H1 (cell line): ENCODE data around the gene ACER1. TPM values are rescaled to one million over a fixed set of nuclear protein-coding genes. Genes with fewer than 3 reads are reported as not detected.

ENCODE experiments used
- ASH2L ChIP-seq: fragments of 200-600, 300-600 bp; sonication (generic); IDR thresholded peaks from one replicate; pipeline ENCODE4 v1.7.1; 2017; ENCODE audit warnings: low read length
- BRCA1 ChIP-seq: IDR thresholded peaks from 2 replicates; pipeline ENCODE4 v1.6.1; 2012; ENCODE audit warnings: low read depth, low read length, improper control_type of control experiment
- CTBP2 ChIP-seq: IDR thresholded peaks from 2 replicates; pipeline ENCODE4 v1.7.0; 2011; ENCODE audit warnings: borderline replicate concordance, mild to moderate bottlenecking, moderate library complexity, mixed read lengths, low read length; ENCODE audit not compliant: insufficient read depth, insufficient read length
- EZH2 ChIP-seq: fragments of 200-600 bp; sonication (generic); IDR thresholded peaks from 2 replicates; pipeline ENCODE4 v1.7.1; 2012; ENCODE audit warnings: low read depth, mild to moderate bottlenecking, moderate library complexity, low read length, inconsistent platforms; ENCODE audit not compliant: severe bottlenecking
- GABPA ChIP-seq: IDR thresholded peaks from 2 replicates; pipeline ENCODE4 v1.6.1; 2011; ENCODE audit warnings: mild to moderate bottlenecking, low read length, moderate library complexity, borderline replicate concordance; ENCODE audit not compliant: insufficient read depth
- GTF2F1 ChIP-seq: IDR thresholded peaks from 2 replicates; pipeline ENCODE4 v1.6.1; 2012; ENCODE audit warnings: low read depth, low read length, improper control_type of control experiment, borderline replicate concordance
- HDAC2 ChIP-seq, 2 experiments: fragments of 300-600 bp in 1 of 2; sonication (generic) in 1 of 2; IDR thresholded peaks; 2 replicates each; pipeline ENCODE4 v1.6.1; 2011 to 2012; ENCODE audit warnings: low read depth in 2 of 2, low read length in 2 of 2, mild to moderate bottlenecking in 2 of 2, moderate library complexity in 2 of 2, borderline replicate concordance in 1 of 2, inconsistent platforms in 1 of 2
- JUND ChIP-seq: IDR thresholded peaks from 2 replicates; pipeline ENCODE4 v1.6.1; 2011; ENCODE audit warnings: mild to moderate bottlenecking, improper control_type of control experiment, low read length
- KDM1A ChIP-seq: fragments of 200-600, 300-600 bp; sonication (generic); IDR thresholded peaks from 2 replicates; pipeline ENCODE4 v1.7.1; 2016; ENCODE audit warnings: mild to moderate bottlenecking, low read length, borderline replicate concordance
- KDM5A ChIP-seq: fragments of 200-600 bp; IDR thresholded peaks from 2 replicates; pipeline ENCODE4 v1.7.1; 2012; ENCODE audit warnings: mild to moderate bottlenecking, low read length, inconsistent platforms, mixed read lengths
- MAFK ChIP-seq: IDR thresholded peaks from 2 replicates; pipeline ENCODE4 v1.6.1; 2012; ENCODE audit warnings: low read depth, mild to moderate bottlenecking, improper control_type of control experiment, low read length
- MAX ChIP-seq: IDR thresholded peaks from 2 replicates; pipeline ENCODE4 v1.6.1; 2012; ENCODE audit warnings: inconsistent platforms
- POLR2AphosphoS5 ChIP-seq: IDR thresholded peaks from 2 replicates; pipeline ENCODE4 v1.6.1; 2011; ENCODE audit warnings: low read depth, low read length
- POU5F1 ChIP-seq: IDR thresholded peaks from 2 replicates; pipeline ENCODE4 v1.6.1; 2011; ENCODE audit warnings: low read depth, mild to moderate bottlenecking, low read length, moderate library complexity
- RAD21 ChIP-seq, 2 experiments: IDR thresholded peaks in 1 of 2; conservative IDR thresholded peaks in 1 of 2; 2 replicates each; pipeline ENCODE4 v1.6.1; 2011; ENCODE audit warnings: low read depth in 2 of 2, low read length in 2 of 2, improper control_type of control experiment in 1 of 2, inconsistent platforms in 1 of 2, mild to moderate bottlenecking in 1 of 2, moderate library complexity in 1 of 2
- RBBP5 ChIP-seq: IDR thresholded peaks from 2 replicates; pipeline ENCODE4 v1.7.1; 2012; ENCODE audit warnings: low read depth, mild to moderate bottlenecking, inconsistent platforms, low read length, moderate library complexity, borderline replicate concordance
- RFX5 ChIP-seq: IDR thresholded peaks from 2 replicates; pipeline ENCODE4 v1.6.1; 2011; ENCODE audit warnings: low read depth, low read length, improper control_type of control experiment, borderline replicate concordance
- RNF2 ChIP-seq: fragments of 200-900, 300-1000 bp; sonication (generic); IDR thresholded peaks from 2 replicates; pipeline ENCODE4 v1.7.1; 2016; ENCODE audit warnings: borderline replicate concordance, low read depth, mild to moderate bottlenecking, antibody characterized with exemption, low read length; ENCODE audit not compliant: poor library complexity, severe bottlenecking; ENCODE audit errors: missing control alignments
- SIRT6 ChIP-seq: IDR thresholded peaks from one replicate; pipeline ENCODE4 v1.7.1; 2012; ENCODE audit warnings: low read length, inconsistent platforms
- SP4 ChIP-seq: IDR thresholded peaks from 2 replicates; pipeline ENCODE4 v1.6.1; 2012; ENCODE audit warnings: low read length, inconsistent platforms
- TAF1 ChIP-seq: IDR thresholded peaks from 2 replicates; pipeline ENCODE4 v1.6.1; 2011; ENCODE audit warnings: mild to moderate bottlenecking, low read depth, low read length
- TCF12 ChIP-seq: IDR thresholded peaks from 2 replicates; pipeline ENCODE4 v1.6.1; 2011; ENCODE audit warnings: low read depth, mild to moderate bottlenecking, low read length
- TEAD4 ChIP-seq: IDR thresholded peaks from 2 replicates; pipeline ENCODE4 v1.6.1; 2012; ENCODE audit warnings: low read depth, low read length, inconsistent platforms, mixed read lengths
- polyA plus RNA-seq, 7 experiments: library from polyadenylated mRNA; depleted of rRNA in 3 of 7; stranded (reverse) in 5 of 7; unstranded in 2 of 7; fragments of >200 nt in 5 of 7; fragments of 200-250 nt in 2 of 7; gene quantifications; 1 replicate in 5 of 7; 2 replicates in 1 of 7; 4 replicates in 1 of 7; pipeline versions ENCODE4 v1.2.1 to v1.2.3, GENCODE V29; 2011 to 2013; ENCODE audit warnings: missing spikeins in 2 of 7, mixed read lengths in 2 of 7
- total RNA-seq: library from RNA; stranded (reverse); fragmentation: NEBNext Ultra II Directional; extraction: Animal tissue kit (Norgen Biotek cat#: 25700); gene quantifications from 2 replicates; pipeline ENCODE4 v1.2.1, GENCODE V29; 2021
- TF ChIP-seq, protein P1 (sequence below): IDR thresholded peaks from 2 replicates; pipeline ENCODE4 v1.6.1; 2011; ENCODE audit warnings: low read depth, mild to moderate bottlenecking, low read length; ENCODE audit not compliant: insufficient read depth

The ACER1 gene
- total and polyA plus RNA-seq, 2 of the 8 experiments (the other 6 are each of a cell fraction or from before 2014, with no cell fraction given): 0.05 TPM; not detected in 1

GRCh38 chr19:6372594-6373095 lies 39.2 kb upstream of the ACER1 start, which contains the start of gene ALKBH7 (continued):
- TF ChIP-seq MAFK: no peak
- no peak for TF ChIP-seq EZH2
- TF ChIP-seq RFX5: no peak
- TF ChIP-seq TAF1: no peak; the same call in 1 of the 2 replicates
- no peak for TF ChIP-seq BRCA1
- TF ChIP-seq SIRT6: no peak
- TF ChIP-seq JUND: no peak
- TF ChIP-seq GABPA: no peak
- TF ChIP-seq TCF12: no peak
- TF ChIP-seq POLR2AphosphoS5: no peak
- TF ChIP-seq KDM1A: no peak
- TF ChIP-seq KDM5A: no peak
- TF ChIP-seq, protein P1, sequence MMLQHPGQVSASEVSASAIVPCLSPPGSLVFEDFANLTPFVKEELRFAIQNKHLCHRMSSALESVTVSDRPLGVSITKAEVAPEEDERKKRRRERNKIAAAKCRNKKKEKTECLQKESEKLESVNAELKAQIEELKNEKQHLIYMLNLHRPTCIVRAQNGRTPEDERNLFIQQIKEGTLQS: no peak
- TF ChIP-seq MAX: no peak
- no peak for TF ChIP-seq RNF2
- no peak for TF ChIP-seq POU5F1
- TF ChIP-seq TEAD4: no peak
- TF ChIP-seq GTF2F1: no peak
- TF ChIP-seq ASH2L: peak; percentile 45
- TF ChIP-seq CTBP2: no peak
- TF ChIP-seq SP4: peak; percentile 94
- TF ChIP-seq HDAC2 (IDR thresholded peaks at IDR 0.05; ENCODE audit: borderline replicate concordance in 1 of 2, low read depth in 2 of 2, low read length in 2 of 2): no peak
- no peak for TF ChIP-seq RBBP5
- TF ChIP-seq RAD21 (IDR thresholded peaks at IDR 0.05 in 1 of 2, conservative IDR thresholded peaks at IDR 0.05 in 1 of 2; ENCODE audit: low read depth in 2 of 2, low read length in 2 of 2): no peak
